B cell (primary cell): ENCODE measurements around the gene ABCC1. TPM values are rescaled to one million over a fixed set of nuclear protein-coding genes. Genes with fewer than 3 reads are reported as not detected.

Source experiments
- ATAC-seq: fragments of 200-7000 bp; cut with Tn5 transposase; one replicate; pipeline ENCODE4 v1.10.0; 2021; ENCODE audit warnings: low read depth, mild to moderate bottlenecking, moderate number of reproducible peaks, moderate library complexity
- CTCF ChIA-PET: fragments of 350-600 bp; sonication (Branson Sonifier 250); formaldehyde crosslinking; loops from one replicate; lab custom pipeline; 2021; ENCODE audit warnings: antibody characterized with exemption, inconsistent platforms; lab: Charles Lee
- POLR2A ChIA-PET: fragments of 350-600 bp; sonication (Branson Sonifier 250); formaldehyde crosslinking; loops from one replicate; lab custom pipeline; 2021; ENCODE audit warnings: antibody characterized with exemption; lab: Charles Lee
- DNase-seq: peaks from one replicate; pipeline ENCODE4 v3.0.0; 2013
- H2AFZ ChIP-seq: 2 replicates; pipeline ENCODE4 v1.6.1; 2012; ENCODE audit warnings: mild to moderate bottlenecking, low read depth, low read length; ENCODE audit not compliant: insufficient read depth, poor library complexity, severe bottlenecking
- H3K27ac ChIP-seq, 2 donors: 1 replicate in 1 of 2; 2 replicates in 1 of 2; pipeline ENCODE4 v1.5.1; 2012 to 2013; ENCODE audit warnings: low read length in 2 of 2, mild to moderate bottlenecking in 2 of 2, moderate library complexity in 1 of 2
- H3K27me3 ChIP-seq, 4 experiments: fragments of 200-600 bp in 1 of 4; sonication (generic) in 1 of 4; replicated peaks in 1 of 4; 1 replicate in 2 of 4; 2 replicates in 2 of 4; pipeline versions ENCODE4 v1.6.1 to v1.7.0; 2013 to 2016; ENCODE audit warnings: low read length in 3 of 4, mild to moderate bottlenecking in 2 of 4, mixed read lengths in 1 of 4, moderate library complexity in 1 of 4; ENCODE audit not compliant: insufficient read depth in 4 of 4, control insufficient read depth in 3 of 4; ENCODE audit errors: control extremely low read depth in 1 of 4
- H3K36me3 ChIP-seq, 2 experiments: replicated peaks in 1 of 2; 1 replicate in 1 of 2; 2 replicates in 1 of 2; pipeline versions ENCODE4 v1.6.1 to v1.7.1; 2013; ENCODE audit warnings: low read length in 1 of 2; ENCODE audit not compliant: insufficient read depth in 2 of 2, control insufficient read depth in 1 of 2; ENCODE audit errors: control extremely low read depth in 1 of 2, extremely low read depth in 1 of 2
- H3K4me1 ChIP-seq, 2 donors: fragments of 200-600 bp in 1 of 2; sonication (generic) in 1 of 2; 1 replicate in 1 of 2; 2 replicates in 1 of 2; pipeline versions ENCODE4 v1.5.1 to v1.6.1; 2013 to 2017; ENCODE audit warnings: low read length in 2 of 2; ENCODE audit not compliant: control insufficient read depth in 2 of 2, insufficient read depth in 2 of 2
- H3K4me2 ChIP-seq: replicated peaks from 2 replicates; pipeline ENCODE3; 2012; ENCODE audit warnings: mild to moderate bottlenecking, low read depth, low read length; ENCODE audit not compliant: poor library complexity, severe bottlenecking
- H3K4me3 ChIP-seq, 5 experiments: fragments of 200-600 bp in 1 of 5; sonication (generic) in 1 of 5; 1 replicate in 3 of 5; 2 replicates in 2 of 5; pipeline versions ENCODE4 v1.5.1 to v1.7.0; 2011 to 2016; ENCODE audit warnings: low read length in 4 of 5, mild to moderate bottlenecking in 4 of 5, low read depth in 2 of 5, control low read depth in 1 of 5, moderate library complexity in 1 of 5; ENCODE audit not compliant: insufficient read depth in 1 of 5; ENCODE audit errors: control extremely low read depth in 1 of 5, extremely low read depth in 1 of 5
- H3K79me2 ChIP-seq: fragments of 200-600 bp; sonication (generic); one replicate; pipeline ENCODE4 v1.6.0; 2016; ENCODE audit warnings: low read length; ENCODE audit not compliant: control insufficient read depth, insufficient read depth
- H3K9ac ChIP-seq: fragments of 200-600 bp; sonication (generic); 2 replicates; pipeline ENCODE4 v1.6.1; 2017; ENCODE audit warnings: mild to moderate bottlenecking, low read length, moderate library complexity
- H3K9me3 ChIP-seq, 3 donors: one replicate each; pipeline versions ENCODE4 v1.6.1 to v1.7.1; 2013; ENCODE audit warnings: low read length in 2 of 3; ENCODE audit not compliant: control insufficient read depth in 2 of 3, insufficient read depth in 1 of 3; ENCODE audit errors: control extremely low read depth in 1 of 3
- H4K20me1 ChIP-seq: 2 replicates; pipeline ENCODE4 v1.6.0; 2012; ENCODE audit warnings: mild to moderate bottlenecking, low read length; ENCODE audit not compliant: insufficient read depth, control insufficient read depth, poor library complexity, severe bottlenecking
- H3K27ac Mint-ChIP-seq: one replicate; pipeline ENCODE4 v1.8.0; 2021; ENCODE audit warnings: mixed read lengths
- H3K27me3 Mint-ChIP-seq: one replicate; pipeline ENCODE4 v1.8.0; 2021; ENCODE audit warnings: mixed read lengths
- H3K4me1 Mint-ChIP-seq: one replicate; pipeline ENCODE4 v1.8.0; 2021; ENCODE audit warnings: mixed read lengths
- H3K4me3 Mint-ChIP-seq: one replicate; pipeline ENCODE4 v1.8.0; 2021; ENCODE audit warnings: mixed read lengths
- H3K9me3 Mint-ChIP-seq: one replicate; pipeline ENCODE4 v1.8.0; 2022; ENCODE audit warnings: mixed read lengths; ENCODE audit not compliant: insufficient read depth
- CTCF ChIP-seq: fragments of 200-600 bp; IDR thresholded peaks from one replicate; pipeline ENCODE4 v1.8.0; 2022; ENCODE audit warnings: antibody characterized with exemption, mild to moderate bottlenecking
- EZH2 ChIP-seq: IDR thresholded peaks from 2 replicates; pipeline ENCODE4 v1.6.1; 2012; ENCODE audit warnings: borderline replicate concordance, low read depth, mild to moderate bottlenecking, moderate library complexity, low read length; ENCODE audit not compliant: insufficient read depth, poor library complexity, severe bottlenecking
- WGBS: methylation state at CpG from one replicate; pipeline ENCODE4 v1.1.5; 2013; ENCODE audit warnings: missing lambda C conversion rate; ENCODE audit not compliant: insufficient coverage; 5-methylcytosine and 5-hydroxymethylcytosine counted together
- intact Hi-C: fragments of 100-400 bp; cut with micrococcal nuclease; formaldehyde crosslinking; loops from one replicate; pipeline ENCODE4 v1.10.0; 2022
- polyA plus RNA-seq: library from polyadenylated mRNA; depleted of rRNA; stranded (reverse); fragments of >200 nt; gene quantifications from 2 replicates; pipeline ENCODE4 v1.2.3, GENCODE V29; 2012
- total RNA-seq, 2 donors: library from RNA; stranded (reverse); fragments of 120-200 nt in 1 of 2; gene quantifications; 1 replicate in 1 of 2; 2 replicates in 1 of 2; pipeline versions ENCODE4 v1.2.3 to v1.2.4, GENCODE V29; 2013 to 2022

The ABCC1 gene
- total and polyA plus RNA-seq, 2 donors (not counting 1 experiment from before 2014, with no cell fraction given), result 21.8 to 73.0 TPM

DNA sequence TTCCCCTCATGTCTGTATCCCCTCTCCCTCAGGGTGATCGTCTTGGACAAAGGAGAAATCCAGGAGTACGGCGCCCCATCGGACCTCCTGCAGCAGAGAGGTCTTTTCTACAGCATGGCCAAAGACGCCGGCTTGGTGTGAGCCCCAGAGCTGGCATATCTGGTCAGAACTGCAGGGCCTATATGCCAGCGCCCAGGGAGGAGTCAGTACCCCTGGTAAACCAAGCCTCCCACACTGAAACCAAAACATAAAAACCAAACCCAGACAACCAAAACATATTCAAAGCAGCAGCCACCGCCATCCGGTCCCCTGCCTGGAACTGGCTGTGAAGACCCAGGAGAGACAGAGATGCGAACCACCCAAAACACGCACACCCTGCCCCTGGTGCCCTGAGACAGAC, 191.7 kb downstream of the ABCC1 start:
- Histone ChIP-seq H3K79me2 (no peaks in the 10 kb centered on the region), H3K4me1 (no peaks in the 10 kb centered on the region), H3K4me3 (no peak overlapping the region), H3K27me3 (no peaks in the 10 kb centered on the region), H4K20me1 (no peaks in the 10 kb centered on the region), H3K9ac (no peak overlapping the region), H3K27ac (no peak overlapping the region), H3K9me3 (peaks cover 0 to 4% (median 0%) of the 10 kb centered on the region in 3 donors), H2AFZ (no peak overlapping the region), H3K4me2 (no peak overlapping the region), H3K36me3 (peaks cover 0 to 80% of the 10 kb centered on the region in 2 experiments)
- Mint-ChIP-seq H3K27ac (no peak overlapping the region), H3K9me3 (no peaks in the 10 kb centered on the region), H3K4me3 (no peak overlapping the region), H3K4me1 (peaks cover 11% of the 10 kb centered on the region), H3K27me3 (no peaks in the 10 kb centered on the region)
- peak; percentile 10 for ATAC-seq
- intact Hi-C loops, result no loop called here
- TF ChIP-seq CTCF, result no peak
- no peak for TF ChIP-seq EZH2
- ChIA-PET CTCF (no interaction called here), POLR2A (no interaction called here)
- 77% methylated on average over 7 of the region's 11 CpGs for WGBS
- DNase-seq, result no peak

GRCh38 chr16:16141784-16142396, 192.5 kb downstream of the ABCC1 start:
- POLR2A ChIA-PET, result no interaction called here
- Histone ChIP-seq H3K9ac (no peak overlapping the region), H3K4me3 (no peak overlapping the region), H2AFZ (no peak overlapping the region), H3K4me2 (no peak overlapping the region), H3K27me3 (no peaks in the 10 kb centered on the region), H3K4me1 (no peaks in the 10 kb centered on the region), H4K20me1 (no peaks in the 10 kb centered on the region), H3K79me2 (no peaks in the 10 kb centered on the region), H3K27ac (no peak overlapping the region), H3K36me3 (peaks cover 0 to 74% of the 10 kb centered on the region in 2 experiments), H3K9me3 (peaks cover 0 to 4% (median 0%) of the 10 kb centered on the region in 3 donors)
- no peak overlapping the region for H3K4me3 Mint-ChIP-seq
- H3K4me1 Mint-ChIP-seq, result peaks cover 11% of the 10 kb centered on the region
- no peak overlapping the region for H3K27ac Mint-ChIP-seq
- intact Hi-C loops, result no loop called here
- ATAC-seq (no peak), DNase-seq (no peak)
- CTCF ChIA-PET, result no interaction called here
- no peaks in the 10 kb centered on the region for H3K9me3 Mint-ChIP-seq
- 100% methylated on average over 3 of the region's 7 CpGs for WGBS
- no peaks in the 10 kb centered on the region for H3K27me3 Mint-ChIP-seq
- no peak for TF ChIP-seq CTCF
- TF ChIP-seq EZH2, result no peak
